GM03348 (cell line): ENCODE measurements around the gene SLA2.
A peak's percentile ranks its signal among the peaks of the same experiment; 100 is the strongest.
"Not testable (repeated sequence)": the region's sequence is repeated elsewhere in the genome, so short reads cannot be mapped to it uniquely, and the experiment has no call there.

Source experiments
- DNase-seq: peaks from one replicate; pipeline ENCODE4 v3.0.0; 2012; ENCODE audit warnings: low spot score

SLA2 gene

GRCh38 chr20:36573798-36574365 is 72.1 kb downstream of the SLA2 start:
- DNase-seq = peak; percentile 58

- DNase-seq = peak; percentile 97
Measured at GRCh38 chr20:36573103-36573797, 72.7 kb downstream of the SLA2 start, which contains the start of gene TGIF2. Gene TGIF2, plus strand, starts transcription at chr20:36573597. Its CDS starts 5,178 bp downstream, at chr20:36578775.

- DNase-seq = peak; percentile 25
Measured at GRCh38 chr20:36572701-36573102, 73.3 kb downstream of the SLA2 start.

GRCh38 chr20:36571564-36572504 is 74.2 kb downstream of the SLA2 start:
- no peak for DNase-seq

- DNase-seq = peak; percentile 87
Measured at GRCh38 chr20:36569847-36570429, 76.1 kb downstream of the SLA2 start.

- no peak for DNase-seq
Measured at GRCh38 chr20:36565520-36565919, 80.5 kb downstream of the SLA2 start.

- not testable (repeated sequence) for DNase-seq
Measured at GRCh38 chr20:36564726-36565121, 81.3 kb downstream of the SLA2 start.

- DNase-seq = not testable (repeated sequence)
Measured at GRCh38 chr20:36564078-36564725, 81.8 kb downstream of the SLA2 start.

GRCh38 chr20:36563374-36563773 is 82.6 kb downstream of the SLA2 start:
- no peak for DNase-seq

GRCh38 chr20:36562724-36563123 is 83.3 kb downstream of the SLA2 start:
- DNase-seq = no peak
